Smooth muscle cell (in vitro differentiated cells): Measurements from ENCODE around the gene ITPKC. TPM values are rescaled to one million over a fixed set of nuclear protein-coding genes. Genes with fewer than 3 reads are reported as not detected.

Source experiments
- DNase-seq: peaks from one replicate; lab custom pipeline; 2025; ENCODE audit not compliant: unreplicated experiment; lab: John Stamatoyannopoulos, UW
- H2AFZ ChIP-seq: fragments of 200-600 bp; sonication (generic); 2 replicates; pipeline ENCODE4 v1.6.0; 2016; ENCODE audit warnings: antibody characterized with exemption, low read depth, mild to moderate bottlenecking
- H3F3A ChIP-seq: fragments of 200-600 bp; sonication (generic); 2 replicates; pipeline ENCODE4 v1.6.0; 2017; ENCODE audit warnings: antibody characterized with exemption, low read depth
- H3K27ac ChIP-seq: fragments of 200-600 bp; sonication (generic); 2 replicates; pipeline ENCODE4 v1.5.1; 2016; ENCODE audit warnings: low read depth, mild to moderate bottlenecking
- H3K27me3 ChIP-seq: fragments of 200-600 bp; sonication (generic); 2 replicates; pipeline ENCODE4 v1.6.1; 2016; ENCODE audit warnings: low read depth, mild to moderate bottlenecking
- H3K36me3 ChIP-seq: fragments of 200-600 bp; sonication (generic); 2 replicates; pipeline ENCODE4 v1.5.1; 2016; ENCODE audit warnings: low read depth
- H3K4me1 ChIP-seq: fragments of 200-600 bp; sonication (generic); 2 replicates; pipeline ENCODE4 v1.5.1; 2016; ENCODE audit warnings: low read depth
- H3K4me2 ChIP-seq: fragments of 200-600 bp; sonication (generic); 2 replicates; pipeline ENCODE4 v1.6.0; 2016; ENCODE audit warnings: mild to moderate bottlenecking
- H3K4me3 ChIP-seq: fragments of 200-600 bp; sonication (generic); 2 replicates; pipeline ENCODE4 v1.5.1; 2016; ENCODE audit warnings: mild to moderate bottlenecking
- H3K79me2 ChIP-seq: fragments of 200-600 bp; sonication (generic); 2 replicates; pipeline ENCODE4 v1.6.0; 2016; ENCODE audit warnings: low read depth, mild to moderate bottlenecking
- H3K9ac ChIP-seq: fragments of 200-600 bp; sonication (generic); 2 replicates; pipeline ENCODE4 v1.6.0; 2016; ENCODE audit warnings: low read depth
- H3K9me3 ChIP-seq: fragments of 200-600 bp; sonication (generic); replicated peaks from 2 replicates; pipeline ENCODE4 v1.5.1; 2016; ENCODE audit warnings: low read depth
- H4K20me1 ChIP-seq: fragments of 200-600 bp; sonication (generic); 2 replicates; pipeline ENCODE4 v1.6.0; 2016; ENCODE audit warnings: low read depth
- CTCF ChIP-seq: fragments of 200-600 bp; sonication (generic); IDR thresholded peaks from 2 replicates; pipeline ENCODE4 v1.5.1; 2017; ENCODE audit warnings: borderline replicate concordance, mild to moderate bottlenecking, antibody characterized with exemption; ENCODE audit not compliant: insufficient read depth, poor library complexity, severe bottlenecking
- WGBS: methylation state at CpG from one replicate; pipeline ENCODE4 v1.1.7; 2016; ENCODE audit warnings: low lambda C conversion rate; 5-methylcytosine and 5-hydroxymethylcytosine counted together
- polyA plus RNA-seq: library from polyadenylated mRNA; unstranded; fragments of >200 nt; fragmentation: Nextera tagmentation; extraction: Ambion mirVana; gene quantifications from 2 replicates; pipeline ENCODE4 v1.2.1, GENCODE V29; 2016
- total RNA-seq: library from RNA; depleted of rRNA; stranded (reverse); fragments of >200 nt; gene quantifications from 2 replicates; pipeline ENCODE4 v1.2.3, GENCODE V29; 2014

ITPKC gene
- total and polyA plus RNA-seq, 2 experiments from 2014 or later = 24.1 to 25.0 TPM

GRCh38 chr19:40721140-40721486 is 4.2 kb downstream of the ITPKC start:
- H2AFZ ChIP-seq = no peak overlapping the region
- H3K9me3 ChIP-seq = no peaks in the 10 kb centered on the region
- H3K4me1 ChIP-seq = peaks cover 10% of the 10 kb centered on the region
- peaks cover under 1% of the 10 kb centered on the region for H3K36me3 ChIP-seq
- H3K79me2 ChIP-seq = peaks cover 87% of the 10 kb centered on the region
- H3K9ac ChIP-seq = no peak overlapping the region
- H4K20me1 ChIP-seq = peaks cover 67% of the 10 kb centered on the region
- peaks cover 16% of the 10 kb centered on the region for H3F3A ChIP-seq
- no peak for DNase-seq
- TF ChIP-seq CTCF = no peak
- H3K4me2 ChIP-seq = peak overlapping the region; percentile 91
- 91% methylated on average over 5 of the region's 6 CpGs for WGBS
- H3K4me3 ChIP-seq = peak overlapping the region; percentile 78
- H3K27me3 ChIP-seq = no peaks in the 10 kb centered on the region
- H3K27ac ChIP-seq = no peak overlapping the region

GRCh38 chr19:40721936-40722661 is 5.2 kb downstream of the ITPKC start:
- peak overlapping the region; percentile 65 for H3K4me2 ChIP-seq
- no peaks in the 10 kb centered on the region for H3K27me3 ChIP-seq
- peaks cover 7% of the 10 kb centered on the region for H3K36me3 ChIP-seq
- no peak overlapping the region for H2AFZ ChIP-seq
- peak overlapping the region; percentile 76 for H3K27ac ChIP-seq
- DNase-seq = no peak
- 62% methylated on average over 9 of the region's 9 CpGs for WGBS
- TF ChIP-seq CTCF = no peak
- peaks cover 12% of the 10 kb centered on the region for H3F3A ChIP-seq
- peaks cover 10% of the 10 kb centered on the region for H3K4me1 ChIP-seq
- H4K20me1 ChIP-seq = peaks cover 75% of the 10 kb centered on the region
- H3K9ac ChIP-seq = no peak overlapping the region
- no peaks in the 10 kb centered on the region for H3K9me3 ChIP-seq
- H3K79me2 ChIP-seq = peaks cover 94% of the 10 kb centered on the region
- peak overlapping the region; percentile 14 for H3K4me3 ChIP-seq

- no peak overlapping the region for H3K9ac ChIP-seq
These were observed 6.8 kb downstream of the ITPKC start for GRCh38 chr19:40723661-40724254.

More at GRCh38 chr19:40723661-40724254, 6.8 kb downstream of the ITPKC start:
- Histone ChIP-seq H3F3A (no peaks in the 10 kb centered on the region), H3K27me3 (no peaks in the 10 kb centered on the region), H3K36me3 (peaks cover 12% of the 10 kb centered on the region), H3K4me3 (no peak overlapping the region), H3K27ac (no peak overlapping the region), H3K4me2 (no peak overlapping the region), H3K79me2 (peaks cover 79% of the 10 kb centered on the region), H3K4me1 (peaks cover 10% of the 10 kb centered on the region), H3K9me3 (no peaks in the 10 kb centered on the region), H2AFZ (no peak overlapping the region), H4K20me1 (peaks cover 90% of the 10 kb centered on the region)
- DNase-seq = no peak
- 97% methylated on average over 5 of the region's 5 CpGs for WGBS
- TF ChIP-seq CTCF = no peak
